GM12891 (cell line): ENCODE data around the gene TIMM10.

ENCODE experiments used
- PAX5 ChIP-seq: IDR thresholded peaks from 2 replicates; pipeline ENCODE4 v1.6.1; 2011; ENCODE audit warnings: low read length, moderate library complexity, mild to moderate bottlenecking; ENCODE audit not compliant: insufficient read depth, severe bottlenecking
- POLR2A ChIP-seq: IDR thresholded peaks from 2 replicates; pipeline ENCODE4 v1.6.1; 2011; ENCODE audit warnings: low read depth, low read length, control low read depth
- POLR2AphosphoS5 ChIP-seq: IDR thresholded peaks from 2 replicates; pipeline ENCODE4 v1.6.1; 2011; ENCODE audit warnings: low read depth, low read length, control low read depth
- POU2F2 ChIP-seq: IDR thresholded peaks from 2 replicates; pipeline ENCODE4 v1.6.1; 2011; ENCODE audit warnings: low read depth, mild to moderate bottlenecking, control low read depth, low read length, moderate library complexity
- SPI1 ChIP-seq: IDR thresholded peaks from 2 replicates; pipeline ENCODE4 v1.6.1; 2011; ENCODE audit warnings: low read depth, low read length, control low read depth
- TAF1 ChIP-seq: IDR thresholded peaks from 2 replicates; pipeline ENCODE4 v1.6.1; 2011; ENCODE audit warnings: low read depth, low read length, control low read depth

DNA sequence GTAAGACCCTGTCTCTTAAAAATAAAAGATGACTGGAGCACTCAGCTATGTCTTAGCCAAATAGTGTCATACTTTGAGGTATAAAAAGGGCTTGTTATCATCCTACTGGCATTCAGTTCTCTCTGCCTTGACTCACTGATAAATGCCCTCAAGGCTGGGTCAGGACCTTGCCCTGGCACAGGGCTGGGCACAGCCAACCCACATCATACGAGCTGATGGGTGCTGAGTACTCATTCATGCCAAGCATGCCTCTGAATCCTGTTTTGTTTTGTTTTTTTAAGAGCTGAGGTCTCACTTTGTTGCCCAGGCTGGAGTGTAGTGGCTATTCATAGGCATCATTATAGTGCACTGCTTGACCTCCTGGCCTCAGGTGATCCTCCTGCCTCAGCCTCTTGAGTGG, 8.8 kb upstream of the TIMM10 start:
- TF ChIP-seq POLR2A (no peak), POLR2AphosphoS5 (no peak), SPI1 (no peak), PAX5 (no peak), TAF1 (no peak), POU2F2 (no peak)
